Mesendoderm (in vitro differentiated cells): Measurements from ENCODE around the gene YIF1B.
A peak's percentile ranks its signal among the peaks of the same experiment; 100 is the strongest.

ENCODE experiments used
- DNase-seq: peaks from one replicate; pipeline ENCODE4 v3.0.0; 2013
- H2AK5ac ChIP-seq: 2 replicates; pipeline ENCODE4 v1.6.1; 2013; ENCODE audit warnings: low read length, inconsistent platforms
- H2BK120ac ChIP-seq: 2 replicates; pipeline ENCODE4 v1.6.1; 2013; ENCODE audit warnings: low read depth, mild to moderate bottlenecking, low read length, moderate library complexity, mixed read lengths
- H2BK15ac ChIP-seq: replicated peaks from 2 replicates; pipeline ENCODE4 v1.6.1; 2013; ENCODE audit warnings: low read depth, mild to moderate bottlenecking, moderate library complexity
- H2BK5ac ChIP-seq: 2 replicates; pipeline ENCODE4 v1.6.1; 2013; ENCODE audit warnings: low read length, inconsistent platforms
- H3K18ac ChIP-seq: 2 replicates; pipeline ENCODE4 v1.6.1; 2013; ENCODE audit warnings: mild to moderate bottlenecking, low read length, mixed read lengths
- H3K23ac ChIP-seq: one replicate; pipeline ENCODE4 v1.6.1; 2013; ENCODE audit warnings: low read length
- H3K27ac ChIP-seq: 2 replicates; pipeline ENCODE4 v1.5.1; 2013; ENCODE audit warnings: low read depth, mild to moderate bottlenecking, inconsistent platforms, low read length, moderate library complexity
- H3K27me3 ChIP-seq: 2 replicates; pipeline ENCODE4 v1.6.1; 2013; ENCODE audit warnings: low read length, control low read depth, mild to moderate bottlenecking, inconsistent platforms; ENCODE audit not compliant: insufficient read depth, poor library complexity
- H3K36me3 ChIP-seq: 2 replicates; pipeline ENCODE4 v1.6.1; 2013; ENCODE audit warnings: low read length, inconsistent platforms; ENCODE audit not compliant: control insufficient read depth, insufficient read depth
- H3K4ac ChIP-seq: one replicate; pipeline ENCODE4 v1.6.1; 2013; ENCODE audit warnings: low read depth, mild to moderate bottlenecking, low read length, moderate library complexity
- H3K4me1 ChIP-seq: 2 replicates; pipeline ENCODE4 v1.6.1; 2013; ENCODE audit warnings: low read depth, low read length, inconsistent platforms; ENCODE audit not compliant: control insufficient read depth
- H3K4me2 ChIP-seq: 2 replicates; pipeline ENCODE4 v1.6.1; 2013; ENCODE audit warnings: low read length
- H3K4me3 ChIP-seq: 2 replicates; pipeline ENCODE4 v1.5.1; 2013; ENCODE audit warnings: mild to moderate bottlenecking, low read length
- H3K56ac ChIP-seq: one replicate; pipeline ENCODE4 v1.6.1; 2013; ENCODE audit warnings: low read length
- H3K79me1 ChIP-seq: 2 replicates; pipeline ENCODE4 v1.6.1; 2013; ENCODE audit warnings: low read length, inconsistent platforms
- H3K79me2 ChIP-seq: 2 replicates; pipeline ENCODE4 v1.6.1; 2013; ENCODE audit warnings: mild to moderate bottlenecking, low read length; ENCODE audit not compliant: control insufficient read depth, insufficient read depth
- H3K9ac ChIP-seq: 2 replicates; pipeline ENCODE4 v1.6.1; 2013; ENCODE audit warnings: low read length, inconsistent platforms
- H4K5ac ChIP-seq: one replicate; pipeline ENCODE4 v1.6.1; 2013; ENCODE audit warnings: low read length
- H4K8ac ChIP-seq: one replicate; pipeline ENCODE4 v1.6.1; 2013; ENCODE audit warnings: low read depth, mild to moderate bottlenecking, control low read depth, low read length, moderate library complexity
- WGBS: extraction: QIAGEN DNeasy Blood & Tissue Kit; methylation state at CpG from one replicate; pipeline ENCODE4 v1.1.7; 2013; ENCODE audit warnings: low lambda C conversion rate, missing lambda C conversion rate; ENCODE audit not compliant: insufficient coverage; ENCODE audit errors: extremely low coverage; 5-methylcytosine and 5-hydroxymethylcytosine counted together

The YIF1B gene

DNA sequence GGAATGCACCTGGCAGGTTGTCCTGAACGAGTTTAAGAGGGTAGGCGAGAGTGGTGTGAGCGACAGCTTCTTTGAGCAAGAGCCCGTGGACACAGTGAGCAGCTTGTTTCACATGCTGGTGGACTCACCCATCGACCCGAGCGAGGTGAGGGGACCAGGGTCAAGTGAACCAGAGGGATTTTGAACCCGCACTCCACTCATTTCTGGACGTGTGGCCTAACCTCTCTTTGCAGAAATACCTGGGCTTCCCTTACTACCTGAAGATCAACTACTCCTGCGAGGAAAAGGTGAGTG lies 21.6 kb upstream of the YIF1B start:
- Histone ChIP-seq H3K27ac (no peak overlapping the region), H3K27me3 (no peaks in the 10 kb centered on the region), H2BK5ac (no peak overlapping the region), H3K23ac (no peak overlapping the region), H4K5ac (no peak overlapping the region), H3K36me3 (no peaks in the 10 kb centered on the region), H2BK15ac (no peak overlapping the region), H3K4me2 (no peak overlapping the region), H3K4me3 (no peak overlapping the region), H3K4ac (no peak overlapping the region), H2AK5ac (no peak overlapping the region), H3K79me2 (no peaks in the 10 kb centered on the region), H4K8ac (no peak overlapping the region), H3K4me1 (no peaks in the 10 kb centered on the region), H3K79me1 (no peaks in the 10 kb centered on the region), H2BK120ac (no peak overlapping the region), H3K9ac (no peak overlapping the region), H3K18ac (no peak overlapping the region), H3K56ac (no peak overlapping the region)
- no CpG with 5 or more reads among the region's 10 CpGs for WGBS
- DNase-seq, result peak; percentile 16

- Histone ChIP-seq H3K23ac (no peak overlapping the region), H3K27ac (peak overlapping the region; percentile 14), H3K9ac (peak overlapping the region; percentile 60), H2BK5ac (no peak overlapping the region), H3K79me2 (no peaks in the 10 kb centered on the region), H3K4me2 (peak overlapping the region; percentile 90), H2BK120ac (no peak overlapping the region), H3K56ac (peak overlapping the region; percentile 80), H4K5ac (no peak overlapping the region), H2BK15ac (no peak overlapping the region), H4K8ac (no peak overlapping the region), H3K18ac (no peak overlapping the region), H2AK5ac (no peak overlapping the region), H3K4me3 (peak overlapping the region; percentile 76), H3K27me3 (no peaks in the 10 kb centered on the region), H3K4ac (no peak overlapping the region), H3K79me1 (no peaks in the 10 kb centered on the region), H3K36me3 (no peaks in the 10 kb centered on the region), H3K4me1 (no peaks in the 10 kb centered on the region)
- DNase-seq, result peak; percentile 97
- no CpG with 5 or more reads among the region's 41 CpGs for WGBS
Measured at GRCh38 chr19:38336638-38337359, 21.1 kb upstream of the YIF1B start.

DNA sequence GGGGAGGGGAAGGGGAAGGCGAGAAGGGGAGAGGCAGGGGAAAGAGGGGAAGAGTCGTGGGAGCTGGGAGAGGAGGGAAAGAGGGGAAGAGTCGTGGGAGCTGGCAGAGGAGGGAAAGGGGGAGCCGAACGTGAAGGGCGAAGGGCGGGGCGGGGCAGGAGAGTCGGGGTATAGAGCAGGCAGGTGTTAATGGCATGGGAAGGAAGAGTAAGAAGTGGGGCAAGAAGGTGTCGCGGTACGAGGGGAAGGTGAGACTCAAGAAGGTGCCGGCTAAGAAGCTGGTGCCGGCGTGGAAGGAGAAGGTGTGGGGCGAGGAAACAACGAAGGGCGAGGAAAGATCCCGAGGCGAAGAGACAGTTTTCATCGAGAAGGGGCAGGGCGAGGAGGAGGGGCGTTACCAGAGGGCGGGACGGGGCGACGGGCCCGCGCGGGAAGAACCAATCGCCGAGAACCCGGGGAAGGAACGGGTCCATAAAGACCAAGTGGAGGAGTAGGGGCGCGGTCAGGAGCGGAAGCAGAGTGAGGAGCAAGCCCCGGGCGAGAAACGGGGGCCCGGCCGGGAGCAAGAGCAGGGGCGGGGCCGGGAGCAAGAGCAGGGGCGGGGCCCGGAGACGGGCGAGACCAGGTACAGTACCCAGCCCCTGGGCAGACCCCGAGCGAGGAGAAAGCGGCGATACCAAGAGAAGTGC lies 20.3 kb upstream of the YIF1B start:
- no peaks in the 10 kb centered on the region for H3K79me1 ChIP-seq
- no peaks in the 10 kb centered on the region for H3K27me3 ChIP-seq
- no CpG with 5 or more reads among the region's 52 CpGs for WGBS

DNA sequence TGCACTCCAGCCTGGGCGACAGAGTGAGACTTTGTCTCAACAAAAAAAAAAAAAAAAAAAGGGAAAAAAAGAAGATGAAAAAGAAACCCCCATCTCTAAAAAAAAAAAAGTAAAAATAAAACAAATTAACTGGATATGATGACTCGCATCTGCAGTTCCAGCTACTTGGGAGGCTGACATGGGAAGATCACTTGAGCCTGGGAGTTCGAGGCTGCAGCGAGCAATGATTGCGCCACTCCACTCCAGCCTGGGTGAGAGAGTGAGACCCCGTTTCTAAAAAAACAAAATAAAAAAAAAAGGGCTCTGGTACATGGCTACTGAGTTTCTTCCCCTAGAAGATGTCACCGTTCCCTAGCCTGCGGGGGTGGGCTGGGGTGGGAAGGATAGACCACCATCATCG lies 17.5 kb upstream of the YIF1B start:
- no peaks in the 10 kb centered on the region for H3K4me1 ChIP-seq
- H3K36me3 ChIP-seq, result no peaks in the 10 kb centered on the region
- H4K8ac ChIP-seq, result no peak overlapping the region
- no peaks in the 10 kb centered on the region for H3K27me3 ChIP-seq
- no peak overlapping the region for H3K4me3 ChIP-seq
- no peak overlapping the region for H3K56ac ChIP-seq
- no peak overlapping the region for H3K9ac ChIP-seq
- H2AK5ac ChIP-seq, result no peak overlapping the region
- H2BK120ac ChIP-seq, result no peak overlapping the region
- no peak overlapping the region for H3K23ac ChIP-seq
- no peak for DNase-seq
- H3K4ac ChIP-seq, result no peak overlapping the region
- no peak overlapping the region for H3K4me2 ChIP-seq
- no peak overlapping the region for H2BK15ac ChIP-seq
- no peaks in the 10 kb centered on the region for H3K79me2 ChIP-seq
- no peak overlapping the region for H3K27ac ChIP-seq
- no peaks in the 10 kb centered on the region for H3K79me1 ChIP-seq
- H2BK5ac ChIP-seq, result no peak overlapping the region
- H4K5ac ChIP-seq, result no peak overlapping the region
- WGBS, result no CpG with 5 or more reads among the region's 9 CpGs
- H3K18ac ChIP-seq, result no peak overlapping the region

More for the DNA sequence above, 20.3 kb upstream of the YIF1B start:
- Histone ChIP-seq H3K56ac (peak overlapping the region; percentile 80), H3K18ac (no peak overlapping the region), H2BK15ac (no peak overlapping the region), H3K79me2 (no peaks in the 10 kb centered on the region), H3K4me2 (peak overlapping the region; percentile 97), H3K27ac (peak overlapping the region; percentile 14), H3K4me3 (peak overlapping the region; percentile 76), H2BK120ac (no peak overlapping the region), H2BK5ac (no peak overlapping the region), H4K8ac (no peak overlapping the region), H4K5ac (no peak overlapping the region), H3K23ac (no peak overlapping the region), H3K36me3 (no peaks in the 10 kb centered on the region), H2AK5ac (no peak overlapping the region), H3K9ac (peak overlapping the region; percentile 60), H3K4me1 (no peaks in the 10 kb centered on the region), H3K4ac (no peak overlapping the region)
- peak; percentile 97 for DNase-seq

DNA sequence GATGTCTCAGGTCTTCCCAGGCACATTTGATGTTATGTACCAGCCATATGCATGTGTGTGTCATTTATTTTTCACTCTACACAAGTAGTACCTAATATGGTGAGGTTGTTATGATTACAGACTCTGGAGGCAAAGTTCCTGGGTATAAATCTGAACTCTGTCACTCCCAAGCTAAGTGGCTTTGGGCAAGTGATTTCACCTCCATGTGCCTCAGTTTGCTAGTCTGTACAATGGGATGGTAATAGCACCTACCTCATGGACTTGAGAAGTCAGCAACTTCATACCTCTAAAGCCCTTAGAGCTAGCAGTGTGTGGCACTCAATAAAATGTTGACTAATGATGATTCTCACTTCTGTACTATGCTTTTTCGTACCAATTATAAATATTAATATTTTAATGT lies 16.0 kb upstream of the YIF1B start:
- no peak overlapping the region for H3K4me2 ChIP-seq
- no peak overlapping the region for H3K56ac ChIP-seq
- no peak overlapping the region for H3K9ac ChIP-seq
- H2BK120ac ChIP-seq, result no peak overlapping the region
- DNase-seq, result no peak
- no peak overlapping the region for H2BK15ac ChIP-seq
- H3K79me2 ChIP-seq, result no peaks in the 10 kb centered on the region
- H4K5ac ChIP-seq, result no peak overlapping the region
- H2BK5ac ChIP-seq, result no peak overlapping the region
- H3K23ac ChIP-seq, result no peak overlapping the region
- no peak overlapping the region for H3K4me3 ChIP-seq
- H3K79me1 ChIP-seq, result no peaks in the 10 kb centered on the region
- H3K18ac ChIP-seq, result no peak overlapping the region
- peaks cover 2% of the 10 kb centered on the region for H3K36me3 ChIP-seq
- H2AK5ac ChIP-seq, result no peak overlapping the region
- H3K27ac ChIP-seq, result no peak overlapping the region
- no peak overlapping the region for H4K8ac ChIP-seq
- H3K27me3 ChIP-seq, result no peaks in the 10 kb centered on the region
- no peak overlapping the region for H3K4ac ChIP-seq
- WGBS, result no CpG with 5 or more reads among the region's 1 CpG
- no peaks in the 10 kb centered on the region for H3K4me1 ChIP-seq
